Measurements from ENCODE around the gene CES1. TPM values are rescaled to one million over a fixed set of nuclear protein-coding genes. Genes with fewer than 3 reads are reported as not detected.
A peak's percentile ranks its signal among the peaks of the same experiment; 100 is the strongest.

The CES1 gene
- 10 to 100 TPM in 3 of 4 donors, 1 to 10 TPM in 1; 6.7 to 71.8 (median 20.1) TPM for total RNA-seq

DNA sequence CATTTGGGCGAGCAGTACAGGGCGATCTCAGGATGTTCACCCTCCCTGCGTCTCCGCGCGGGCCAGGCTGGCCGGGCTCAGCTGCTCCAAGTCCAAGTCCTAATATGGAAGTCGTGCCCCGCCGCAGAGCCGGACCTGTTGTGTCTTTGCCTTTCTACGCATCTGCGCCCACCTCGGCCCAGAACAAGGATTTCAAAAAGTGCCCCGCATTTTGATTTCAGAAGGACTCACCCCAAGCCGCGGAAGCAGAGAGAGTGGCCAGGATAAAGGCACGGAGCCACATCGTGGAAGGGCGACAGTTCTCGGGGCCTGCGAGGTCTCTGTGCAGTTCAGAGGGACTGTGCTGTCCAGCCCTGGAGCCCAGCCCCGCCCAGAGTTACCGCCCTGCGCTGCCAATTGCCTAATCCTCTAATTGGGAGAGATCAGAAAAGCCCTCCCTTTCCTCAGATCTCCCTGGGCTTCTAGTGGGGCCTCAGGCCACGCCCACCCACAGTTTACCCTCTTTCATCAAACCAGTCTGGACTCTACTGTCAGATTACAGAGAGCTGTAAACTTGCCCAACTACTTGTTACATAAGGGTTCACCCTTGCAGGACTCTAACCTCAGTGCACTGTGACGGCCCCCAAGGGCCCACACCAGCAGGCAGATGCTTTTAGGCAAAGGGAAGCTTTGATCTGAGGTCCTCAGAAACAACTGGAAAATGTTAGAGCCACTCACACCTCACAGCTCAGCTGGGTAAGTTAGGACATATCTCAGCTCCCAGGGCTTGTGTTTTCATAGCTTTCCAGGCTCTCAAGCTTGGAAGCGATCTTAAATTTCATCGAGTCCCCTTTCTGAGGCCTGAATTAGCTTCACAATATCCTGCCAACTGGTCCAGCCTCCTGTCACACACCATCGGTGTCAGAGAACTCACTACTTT lies at the start of gene CES1:
Gene CES1 (minus strand): TSS at position 324 of the 919 bp plus-strand sequence. CDS start 41 bp downstream, at position 283.
- Histone ChIP-seq H3K36me3 (no peaks in the 10 kb centered on the region), H3K27ac (replicated peaks in 1 of 4) (peak within 1 kb of the TSS in 3 of 4 donors; percentile 30 to 64 (median 46)), H3K27me3 (peaks cover 0 to 12% (median 0%) of the 10 kb centered on the region in 4 donors), H3K4me1 (peaks cover 0 to 13% (median 0%) of the 10 kb centered on the region in 4 donors), H3K9me3 (no peaks in the 10 kb centered on the region), H3K4me3 (peak within 1 kb of the TSS; percentile 12 to 45 (median 20))
- intact Hi-C loops (cut with DNase I): no loop called here
- WGBS: 65% methylated on average over 27 of the region's 30 CpGs
- DNase-seq (ENCODE audit: extremely low spot score): peak; percentile 92
- TF ChIP-seq, protein P1, sequence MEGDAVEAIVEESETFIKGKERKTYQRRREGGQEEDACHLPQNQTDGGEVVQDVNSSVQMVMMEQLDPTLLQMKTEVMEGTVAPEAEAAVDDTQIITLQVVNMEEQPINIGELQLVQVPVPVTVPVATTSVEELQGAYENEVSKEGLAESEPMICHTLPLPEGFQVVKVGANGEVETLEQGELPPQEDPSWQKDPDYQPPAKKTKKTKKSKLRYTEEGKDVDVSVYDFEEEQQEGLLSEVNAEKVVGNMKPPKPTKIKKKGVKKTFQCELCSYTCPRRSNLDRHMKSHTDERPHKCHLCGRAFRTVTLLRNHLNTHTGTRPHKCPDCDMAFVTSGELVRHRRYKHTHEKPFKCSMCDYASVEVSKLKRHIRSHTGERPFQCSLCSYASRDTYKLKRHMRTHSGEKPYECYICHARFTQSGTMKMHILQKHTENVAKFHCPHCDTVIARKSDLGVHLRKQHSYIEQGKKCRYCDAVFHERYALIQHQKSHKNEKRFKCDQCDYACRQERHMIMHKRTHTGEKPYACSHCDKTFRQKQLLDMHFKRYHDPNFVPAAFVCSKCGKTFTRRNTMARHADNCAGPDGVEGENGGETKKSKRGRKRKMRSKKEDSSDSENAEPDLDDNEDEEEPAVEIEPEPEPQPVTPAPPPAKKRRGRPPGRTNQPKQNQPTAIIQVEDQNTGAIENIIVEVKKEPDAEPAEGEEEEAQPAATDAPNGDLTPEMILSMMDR (IDR thresholded peaks at IDR 0.05): no peak
- TF ChIP-seq EP300 (IDR thresholded peaks at IDR 0.05) (no peak), POLR2AphosphoS5 (IDR thresholded peaks at IDR 0.05) (no peak), POLR2A (IDR thresholded peaks at IDR 0.05; ENCODE audit: low read depth) (no peak)

DNA sequence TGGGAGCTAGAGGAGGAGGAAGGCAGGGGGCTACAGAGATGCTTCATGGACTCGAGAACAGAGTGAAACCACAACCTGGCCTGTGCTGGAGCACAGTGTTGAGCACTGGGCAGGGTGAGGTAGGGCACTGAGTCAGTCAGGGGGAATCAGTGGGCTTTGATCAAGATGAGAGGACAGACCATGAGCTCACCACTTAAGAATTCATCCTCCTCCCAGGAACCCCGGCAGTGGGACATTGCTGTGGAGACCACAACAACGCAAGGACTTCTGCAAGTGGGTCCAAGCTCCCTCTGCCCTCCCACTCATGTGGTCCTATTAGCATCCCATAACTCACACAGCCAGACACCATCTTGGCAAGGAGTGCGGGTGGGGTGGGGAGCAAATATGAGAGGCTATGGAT lies 44.0 kb upstream of the CES1 start:
- peaks cover 0 to 31% (median 0%) of the 10 kb centered on the region in 4 donors for H3K27me3 ChIP-seq
- no peaks in the 10 kb centered on the region for H3K9me3 ChIP-seq
- H3K36me3 ChIP-seq: no peaks in the 10 kb centered on the region
- intact Hi-C loops (cut with DNase I): no loop called here
- no peak overlapping the region for H3K27ac ChIP-seq (replicated peaks in 1 of 4)
- no peaks in the 10 kb centered on the region for H3K4me1 ChIP-seq
- H3K4me3 ChIP-seq: no peak overlapping the region
- 53% methylated on average over 4 of the region's 4 CpGs for WGBS
- TF ChIP-seq EP300 (IDR thresholded peaks at IDR 0.05): no peak
- no peak for DNase-seq (ENCODE audit: extremely low spot score)

DNA sequence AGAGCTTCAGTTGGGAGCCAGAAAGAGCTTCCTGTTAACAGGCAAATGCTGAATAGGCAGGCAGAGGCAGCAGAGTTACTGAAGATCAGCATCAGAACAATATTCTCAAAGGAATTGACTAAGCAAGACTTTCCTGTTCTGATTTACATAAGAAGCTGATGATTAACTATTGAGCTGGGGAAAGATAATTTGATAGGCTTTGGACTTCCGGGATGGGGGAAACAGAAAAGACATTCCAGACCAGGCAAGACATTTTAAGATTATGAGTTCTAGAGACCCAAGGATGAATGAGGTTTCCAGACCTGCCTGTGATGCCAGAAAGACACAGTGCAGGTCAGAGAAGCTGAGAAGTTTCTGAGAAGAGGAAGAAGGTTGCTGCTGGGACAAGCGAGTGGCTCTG lies 42.4 kb upstream of the CES1 start, which contains the start of gene CES5A:
Gene CES5A (minus strand): TSS at position 101 of the 400 bp plus-strand sequence. CDS start 152 bp downstream, outside the sequence.
- no peaks in the 10 kb centered on the region for H3K4me1 ChIP-seq
- TF ChIP-seq, protein P1 (IDR thresholded peaks at IDR 0.05): no peak
- TF ChIP-seq POLR2A (IDR thresholded peaks at IDR 0.05; ENCODE audit: low read depth): no peak
- TF ChIP-seq EP300 (IDR thresholded peaks at IDR 0.05): no peak
- TF ChIP-seq POLR2AphosphoS5 (IDR thresholded peaks at IDR 0.05): no peak
- intact Hi-C loops (cut with DNase I): no loop called here
- no peak for DNase-seq (ENCODE audit: extremely low spot score)
- H3K36me3 ChIP-seq: no peaks in the 10 kb centered on the region
- no peaks in the 10 kb centered on the region for H3K9me3 ChIP-seq
- peaks cover 0 to 40% (median 0%) of the 10 kb centered on the region in 4 donors for H3K27me3 ChIP-seq
- no peak within 1 kb of the TSS for H3K4me3 ChIP-seq
- WGBS: 76% methylated on average over 2 of the region's 2 CpGs
- H3K27ac ChIP-seq (replicated peaks in 1 of 4): no peak within 1 kb of the TSS

DNA sequence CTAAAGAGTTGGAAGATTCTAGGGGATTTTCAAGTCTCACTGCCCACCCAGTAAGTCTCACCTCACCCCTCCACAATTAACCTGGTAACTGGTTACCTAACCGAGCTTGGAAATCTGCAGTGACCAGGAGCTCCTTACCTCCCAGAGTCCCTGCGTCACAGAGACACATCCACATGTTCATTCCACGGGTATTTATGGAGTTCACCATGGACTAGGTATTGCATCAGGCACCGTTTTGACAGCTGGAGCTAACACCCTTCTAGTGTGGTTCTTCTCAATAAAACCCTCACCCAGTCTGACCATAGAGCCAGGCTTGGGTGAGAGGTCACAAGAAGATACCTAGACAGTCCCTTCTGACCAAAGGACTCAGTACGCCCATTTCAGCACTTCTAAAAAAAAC lies 40.2 kb upstream of the CES1 start:
- intact Hi-C loops (cut with DNase I): no loop called here
- WGBS: 83% methylated on average over 5 of the region's 5 CpGs

DNA sequence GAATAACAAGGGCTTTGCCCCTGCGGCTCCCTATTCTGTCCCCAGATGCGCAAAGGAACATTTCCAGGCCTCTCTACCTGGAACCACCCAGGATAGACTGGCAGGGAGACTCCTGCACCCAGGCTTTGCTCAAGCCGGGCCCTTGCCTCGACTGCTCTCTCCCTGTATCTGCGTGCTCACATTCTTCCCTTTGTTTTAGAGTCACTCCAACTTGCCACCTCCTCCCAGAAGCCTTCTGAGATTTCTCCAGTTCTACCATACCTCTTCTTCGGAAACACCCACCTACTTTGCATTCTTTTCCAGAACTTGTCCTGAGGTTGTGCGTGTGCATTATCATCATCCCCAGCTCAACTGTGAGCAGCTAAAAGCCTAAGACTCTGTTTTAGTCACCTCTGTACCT lies 39.2 kb upstream of the CES1 start:
- no peak for TF ChIP-seq POLR2AphosphoS5 (IDR thresholded peaks at IDR 0.05)
- no peak for TF ChIP-seq EP300 (IDR thresholded peaks at IDR 0.05)
- TF ChIP-seq, protein P1 (IDR thresholded peaks at IDR 0.05): no peak
- no peak for TF ChIP-seq POLR2A (IDR thresholded peaks at IDR 0.05; ENCODE audit: low read depth)
- Histone ChIP-seq H3K4me1 (no peaks in the 10 kb centered on the region), H3K36me3 (no peaks in the 10 kb centered on the region), H3K27me3 (peaks cover 0 to 30% (median 0%) of the 10 kb centered on the region in 4 donors), H3K4me3 (no peak overlapping the region), H3K9me3 (no peaks in the 10 kb centered on the region), H3K27ac (replicated peaks in 1 of 4) (no peak overlapping the region)
- 78% methylated on average over 7 of the region's 7 CpGs for WGBS
- intact Hi-C loops (cut with DNase I): no loop called here
- DNase-seq (ENCODE audit: extremely low spot score): no peak

More for the DNA sequence above, 40.2 kb upstream of the CES1 start:
- TF ChIP-seq, protein P1 (IDR thresholded peaks at IDR 0.05): no peak
- TF ChIP-seq POLR2AphosphoS5 (IDR thresholded peaks at IDR 0.05) (no peak), EP300 (IDR thresholded peaks at IDR 0.05) (no peak)
- Histone ChIP-seq H3K9me3 (no peaks in the 10 kb centered on the region), H3K27ac (replicated peaks in 1 of 4) (no peak overlapping the region), H3K36me3 (no peaks in the 10 kb centered on the region), H3K4me3 (no peak overlapping the region), H3K4me1 (no peaks in the 10 kb centered on the region), H3K27me3 (peaks cover 0 to 30% (median 0%) of the 10 kb centered on the region in 4 donors)
- no peak for DNase-seq (ENCODE audit: extremely low spot score)

Measured in esophagus muscularis mucosa (tissue), 4 donors.